PC-3 (cell line): ENCODE data around the gene MMD.

Source experiments
- CTCF ChIP-seq: fragments of 300-600 bp; sonication (generic); conservative IDR thresholded peaks from 2 replicates; pipeline ENCODE4 v1.5.1; 2017; ENCODE audit warnings: antibody characterized with exemption, low read depth, mild to moderate bottlenecking, low read length
- EZH2phosphoT487 ChIP-seq: fragments of 300-600 bp; sonication (generic); IDR thresholded peaks from 2 replicates; pipeline ENCODE4 v1.6.1; 2018; ENCODE audit warnings: mild to moderate bottlenecking, antibody characterized with exemption, low read length, borderline replicate concordance

- TF ChIP-seq CTCF (no peak), EZH2phosphoT487 (no peak)
These were observed 15.5 kb upstream of the MMD start for GRCh38 chr17:55437159-55437605.
